ENCODE measurements around the gene FAM171A1. TPM values are rescaled to one million over a fixed set of nuclear protein-coding genes. Genes with fewer than 3 reads are reported as not detected.
"Not testable (repeated sequence)": the region's sequence is repeated elsewhere in the genome, so short reads cannot be mapped to it uniquely, and the experiment has no call there.

Gene FAM171A1
- total and polyA plus RNA-seq, 2 experiments from 2014 or later = 38.9 to 41.5 TPM

DNA sequence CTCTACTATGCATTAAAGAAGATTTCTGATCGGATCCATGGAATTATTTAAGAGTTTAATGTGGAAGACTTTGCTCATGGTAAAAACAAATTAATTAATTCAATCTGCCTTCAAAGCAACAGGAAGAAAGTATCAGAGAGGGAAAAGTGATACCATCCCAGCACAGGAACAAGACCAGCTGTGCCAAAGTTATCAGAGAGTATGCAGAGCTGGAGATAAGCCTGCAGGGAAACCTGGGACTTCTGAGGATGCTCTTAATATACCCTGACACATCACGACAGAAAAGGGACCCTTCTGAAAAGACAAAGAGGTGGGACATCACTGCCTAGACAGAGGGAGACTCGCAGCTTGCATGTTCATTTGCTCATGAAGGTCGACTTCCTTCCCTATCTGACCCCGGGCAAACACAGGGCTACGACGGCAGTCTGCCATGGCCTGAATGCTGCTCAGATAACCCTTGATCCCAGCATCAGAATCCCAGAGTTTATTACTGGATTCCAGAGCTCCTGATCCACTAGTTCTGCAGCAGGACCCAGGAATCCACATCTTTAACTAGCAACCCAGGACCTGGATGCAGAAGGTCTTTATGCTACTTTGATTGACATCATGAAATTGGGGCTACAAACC, 29.5 kb downstream of the FAM171A1 start:
- Histone ChIP-seq H3K27me3 (no peaks in the 10 kb centered on the region), H3K27ac (no peak overlapping the region), H3K4me1 (ENCODE audit: low read depth) (no peaks in the 10 kb centered on the region), H3K4me3 (no peak overlapping the region), H3K36me3 (no peaks in the 10 kb centered on the region), H3K9me3 (ENCODE audit: low read depth) (no peaks in the 10 kb centered on the region)
- no peak for DNase-seq (ENCODE audit: low read depth in 1 of 2, low spot score in 1 of 2)
- TF ChIP-seq, protein P1, sequence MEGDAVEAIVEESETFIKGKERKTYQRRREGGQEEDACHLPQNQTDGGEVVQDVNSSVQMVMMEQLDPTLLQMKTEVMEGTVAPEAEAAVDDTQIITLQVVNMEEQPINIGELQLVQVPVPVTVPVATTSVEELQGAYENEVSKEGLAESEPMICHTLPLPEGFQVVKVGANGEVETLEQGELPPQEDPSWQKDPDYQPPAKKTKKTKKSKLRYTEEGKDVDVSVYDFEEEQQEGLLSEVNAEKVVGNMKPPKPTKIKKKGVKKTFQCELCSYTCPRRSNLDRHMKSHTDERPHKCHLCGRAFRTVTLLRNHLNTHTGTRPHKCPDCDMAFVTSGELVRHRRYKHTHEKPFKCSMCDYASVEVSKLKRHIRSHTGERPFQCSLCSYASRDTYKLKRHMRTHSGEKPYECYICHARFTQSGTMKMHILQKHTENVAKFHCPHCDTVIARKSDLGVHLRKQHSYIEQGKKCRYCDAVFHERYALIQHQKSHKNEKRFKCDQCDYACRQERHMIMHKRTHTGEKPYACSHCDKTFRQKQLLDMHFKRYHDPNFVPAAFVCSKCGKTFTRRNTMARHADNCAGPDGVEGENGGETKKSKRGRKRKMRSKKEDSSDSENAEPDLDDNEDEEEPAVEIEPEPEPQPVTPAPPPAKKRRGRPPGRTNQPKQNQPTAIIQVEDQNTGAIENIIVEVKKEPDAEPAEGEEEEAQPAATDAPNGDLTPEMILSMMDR (IDR thresholded peaks at IDR 0.05; ENCODE audit: low read depth, low read length) = no peak

DNA sequence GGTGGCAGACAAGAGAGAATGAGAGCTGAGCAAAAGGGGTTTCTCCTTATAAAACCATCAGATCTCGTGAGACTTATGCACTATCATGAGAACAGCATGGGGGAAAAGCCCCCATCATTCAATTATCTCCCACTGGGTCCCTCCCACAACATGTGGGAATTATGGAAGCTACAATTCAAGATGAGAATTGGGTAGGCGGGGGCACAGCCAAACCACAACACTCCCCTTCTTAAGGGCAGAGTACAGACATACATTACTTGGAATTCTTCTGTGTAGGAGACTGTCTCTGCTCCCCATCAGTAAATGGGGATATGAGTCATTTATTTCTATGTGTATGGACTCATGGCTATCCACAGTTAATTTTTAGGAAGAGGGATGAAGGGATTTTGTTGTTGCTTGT, 31.2 kb downstream of the FAM171A1 start:
- Histone ChIP-seq H3K4me1 (ENCODE audit: low read depth) (no peaks in the 10 kb centered on the region), H3K4me3 (no peak overlapping the region), H3K27ac (no peak overlapping the region), H3K27me3 (no peaks in the 10 kb centered on the region), H3K36me3 (no peaks in the 10 kb centered on the region), H3K9me3 (ENCODE audit: low read depth) (no peaks in the 10 kb centered on the region)
- TF ChIP-seq, protein P1 (IDR thresholded peaks at IDR 0.05; ENCODE audit: low read depth, low read length) = no peak
- DNase-seq (ENCODE audit: low read depth in 1 of 2, low spot score in 1 of 2) = no peak

DNA sequence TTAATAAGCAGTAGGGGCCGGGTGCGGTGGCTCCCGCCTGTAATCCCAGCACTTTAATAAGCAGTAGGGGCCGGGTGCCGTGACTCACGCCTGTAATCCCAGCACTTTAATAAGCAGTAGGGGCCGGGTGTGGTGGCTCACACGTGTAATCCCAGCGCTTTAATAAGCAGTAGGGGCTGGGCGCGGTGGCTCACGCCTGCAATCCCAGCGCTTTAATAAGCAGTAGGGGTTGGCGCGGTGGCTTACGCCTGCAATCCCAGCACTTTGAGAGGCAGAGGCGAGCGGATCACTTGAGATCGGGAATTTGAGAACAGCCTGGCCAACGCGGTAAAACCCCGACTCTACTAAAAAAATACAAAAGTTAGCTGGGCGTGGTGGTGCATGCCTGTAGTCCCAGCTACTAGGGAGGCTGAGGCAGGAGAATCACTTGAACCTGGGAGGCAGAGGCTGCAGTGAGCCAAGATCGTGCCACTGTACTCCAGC, 33.6 kb downstream of the FAM171A1 start:
- H3K36me3 ChIP-seq; H3K27me3 ChIP-seq; H3K27ac ChIP-seq; H3K9me3 ChIP-seq (ENCODE audit: low read depth); DNase-seq (ENCODE audit: low read depth in 1 of 2, low spot score in 1 of 2); H3K4me3 ChIP-seq; H3K4me1 ChIP-seq (ENCODE audit: low read depth): not testable (repeated sequence)

DNA sequence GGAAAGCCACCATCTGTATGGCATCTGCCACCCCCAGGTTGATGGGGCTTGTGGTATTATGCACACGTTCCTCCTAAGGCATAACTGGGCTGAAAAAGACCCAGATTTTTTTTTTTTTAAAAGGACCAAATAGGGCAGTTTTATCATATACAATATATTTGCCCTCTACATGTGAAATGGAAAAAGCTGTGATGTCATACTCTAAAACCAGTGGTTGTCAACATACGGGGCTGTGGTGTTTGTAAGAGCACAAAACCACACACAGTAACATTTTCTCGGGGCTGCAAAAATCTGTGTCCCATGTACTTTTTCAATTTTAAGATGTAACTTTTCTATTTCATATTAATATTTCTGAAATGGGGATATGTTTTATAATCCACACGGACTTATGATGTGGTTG, 34.9 kb downstream of the FAM171A1 start:
- H3K4me3 ChIP-seq = no peak overlapping the region
- H3K9me3 ChIP-seq (ENCODE audit: low read depth) = no peaks in the 10 kb centered on the region
- no peak overlapping the region for H3K27ac ChIP-seq
- H3K4me1 ChIP-seq (ENCODE audit: low read depth) = no peaks in the 10 kb centered on the region
- H3K27me3 ChIP-seq = no peaks in the 10 kb centered on the region
- DNase-seq (ENCODE audit: low read depth in 1 of 2, low spot score in 1 of 2) = no peak
- H3K36me3 ChIP-seq = no peaks in the 10 kb centered on the region
- TF ChIP-seq, protein P1 (IDR thresholded peaks at IDR 0.05; ENCODE audit: low read depth, low read length) = no peak

DNA sequence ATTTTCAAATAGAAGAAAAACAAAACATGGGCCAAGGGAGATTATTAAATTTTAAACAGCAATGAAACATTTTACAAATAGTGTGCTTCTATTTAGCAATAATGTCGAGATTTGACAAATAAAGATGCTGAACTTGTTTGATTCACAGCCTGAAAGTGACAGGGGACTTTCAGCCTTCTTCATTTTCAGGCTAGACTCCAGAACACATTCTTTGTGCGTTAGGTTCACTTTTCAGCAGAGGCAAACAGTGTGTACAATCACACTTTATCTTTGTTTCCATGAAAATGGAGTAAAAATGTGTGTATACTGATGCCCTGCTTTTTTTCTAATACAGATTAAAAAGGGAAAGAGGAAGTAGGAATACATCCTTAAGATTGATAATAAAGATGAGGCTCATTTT, 35.6 kb downstream of the FAM171A1 start:
- H3K4me1 ChIP-seq (ENCODE audit: low read depth) = no peaks in the 10 kb centered on the region
- TF ChIP-seq, protein P1 (IDR thresholded peaks at IDR 0.05; ENCODE audit: low read depth, low read length) = no peak
- no peaks in the 10 kb centered on the region for H3K27me3 ChIP-seq
- H3K4me3 ChIP-seq = no peak overlapping the region
- H3K9me3 ChIP-seq (ENCODE audit: low read depth) = no peaks in the 10 kb centered on the region
- H3K36me3 ChIP-seq = no peaks in the 10 kb centered on the region
- DNase-seq (ENCODE audit: low read depth in 1 of 2, low spot score in 1 of 2) = no peak
- H3K27ac ChIP-seq = no peak overlapping the region

DNA sequence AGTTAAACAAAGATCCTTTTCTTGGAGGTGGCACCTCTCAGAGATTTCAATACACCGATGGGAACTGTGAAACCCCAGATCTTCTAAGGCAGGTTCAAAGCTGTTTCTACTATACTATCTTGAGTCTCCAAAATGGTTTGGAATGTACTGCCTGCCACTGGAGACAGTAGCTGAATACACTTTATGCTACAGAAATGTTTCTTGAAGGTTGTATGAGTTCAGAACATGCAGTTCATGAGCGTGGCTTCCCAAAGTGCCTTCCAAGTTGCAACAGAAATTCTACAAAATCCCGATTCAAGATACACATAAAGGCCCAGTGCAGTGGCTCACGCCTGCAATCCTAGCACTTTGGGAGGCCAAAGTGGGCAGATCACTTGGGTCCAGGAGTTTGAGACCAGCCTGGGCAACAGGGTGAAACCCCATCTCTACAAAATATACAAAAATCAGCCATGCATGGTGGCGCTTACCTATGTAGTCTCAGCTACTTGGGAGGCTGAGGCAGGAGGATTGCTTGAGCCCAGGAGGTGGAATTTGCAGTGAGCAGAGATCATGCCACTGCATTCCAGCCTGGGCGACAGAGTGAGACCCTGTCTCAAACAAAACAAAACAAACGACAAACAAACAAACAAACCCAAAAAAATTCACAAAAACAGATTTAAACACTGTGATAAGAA, 36.3 kb downstream of the FAM171A1 start:
- H3K27ac ChIP-seq = no peak overlapping the region
- H3K36me3 ChIP-seq = no peaks in the 10 kb centered on the region
- H3K27me3 ChIP-seq = no peaks in the 10 kb centered on the region
- no peak for DNase-seq (ENCODE audit: low read depth in 1 of 2, low spot score in 1 of 2)
- TF ChIP-seq, protein P1 (IDR thresholded peaks at IDR 0.05; ENCODE audit: low read depth, low read length) = no peak
- no peaks in the 10 kb centered on the region for H3K9me3 ChIP-seq (ENCODE audit: low read depth)
- H3K4me3 ChIP-seq = no peak overlapping the region
- no peaks in the 10 kb centered on the region for H3K4me1 ChIP-seq (ENCODE audit: low read depth)
